C4-2B (cell line): ENCODE data around the gene SLC8A2.

ENCODE experiments used
- ZFX ChIP-seq: fragments of 450-650 bp; IDR thresholded peaks from 2 replicates; pipeline ENCODE4 v1.6.1; 2017
- TF ChIP-seq, protein P1 (sequence below): fragments of 450-650 bp; conservative IDR thresholded peaks from 2 replicates; pipeline ENCODE4 v1.5.1; 2017; ENCODE audit warnings: mild to moderate bottlenecking

DNA sequence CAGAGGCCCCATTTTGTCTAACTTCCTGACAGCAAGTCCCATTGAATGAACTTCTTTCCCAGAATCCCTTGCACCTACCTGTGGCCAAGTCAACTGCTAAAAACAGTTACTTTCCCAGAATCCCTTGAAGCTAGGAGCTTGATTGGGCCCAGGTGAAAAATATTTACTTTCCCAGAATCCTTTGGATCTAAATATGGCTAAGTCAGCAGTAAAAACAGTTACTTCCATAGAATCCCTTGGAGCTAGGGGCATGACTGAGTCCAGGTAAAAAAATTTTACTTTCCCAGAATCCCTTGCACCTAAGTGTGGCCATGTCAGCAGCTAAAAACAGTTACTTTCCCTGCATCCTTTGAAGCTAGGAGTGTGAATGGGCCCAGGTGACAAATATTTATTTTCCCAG is 39.2 kb downstream of the SLC8A2 start:
- TF ChIP-seq, protein P1, sequence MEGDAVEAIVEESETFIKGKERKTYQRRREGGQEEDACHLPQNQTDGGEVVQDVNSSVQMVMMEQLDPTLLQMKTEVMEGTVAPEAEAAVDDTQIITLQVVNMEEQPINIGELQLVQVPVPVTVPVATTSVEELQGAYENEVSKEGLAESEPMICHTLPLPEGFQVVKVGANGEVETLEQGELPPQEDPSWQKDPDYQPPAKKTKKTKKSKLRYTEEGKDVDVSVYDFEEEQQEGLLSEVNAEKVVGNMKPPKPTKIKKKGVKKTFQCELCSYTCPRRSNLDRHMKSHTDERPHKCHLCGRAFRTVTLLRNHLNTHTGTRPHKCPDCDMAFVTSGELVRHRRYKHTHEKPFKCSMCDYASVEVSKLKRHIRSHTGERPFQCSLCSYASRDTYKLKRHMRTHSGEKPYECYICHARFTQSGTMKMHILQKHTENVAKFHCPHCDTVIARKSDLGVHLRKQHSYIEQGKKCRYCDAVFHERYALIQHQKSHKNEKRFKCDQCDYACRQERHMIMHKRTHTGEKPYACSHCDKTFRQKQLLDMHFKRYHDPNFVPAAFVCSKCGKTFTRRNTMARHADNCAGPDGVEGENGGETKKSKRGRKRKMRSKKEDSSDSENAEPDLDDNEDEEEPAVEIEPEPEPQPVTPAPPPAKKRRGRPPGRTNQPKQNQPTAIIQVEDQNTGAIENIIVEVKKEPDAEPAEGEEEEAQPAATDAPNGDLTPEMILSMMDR, result no peak
- TF ChIP-seq ZFX, result no peak
